A673 (cell line): Measurements from ENCODE around the gene CCDC190.

Experiments
- EZH2 ChIP-seq: fragments of 200-600 bp; sonication (generic); IDR thresholded peaks from 2 replicates; pipeline ENCODE4 v1.6.1; 2017; ENCODE audit warnings: borderline replicate concordance, low read depth, mild to moderate bottlenecking, mixed read lengths, antibody characterized with exemption, low read length; ENCODE audit not compliant: poor library complexity, severe bottlenecking
- TF ChIP-seq, protein P1 (sequence below): fragments of 300-800, 200-600 bp; sonication (generic); conservative IDR thresholded peaks from 2 replicates; pipeline ENCODE4 v1.5.1; 2017; ENCODE audit warnings: low read depth, mild to moderate bottlenecking, antibody characterized with exemption, low read length, moderate library complexity, mixed read lengths

DNA sequence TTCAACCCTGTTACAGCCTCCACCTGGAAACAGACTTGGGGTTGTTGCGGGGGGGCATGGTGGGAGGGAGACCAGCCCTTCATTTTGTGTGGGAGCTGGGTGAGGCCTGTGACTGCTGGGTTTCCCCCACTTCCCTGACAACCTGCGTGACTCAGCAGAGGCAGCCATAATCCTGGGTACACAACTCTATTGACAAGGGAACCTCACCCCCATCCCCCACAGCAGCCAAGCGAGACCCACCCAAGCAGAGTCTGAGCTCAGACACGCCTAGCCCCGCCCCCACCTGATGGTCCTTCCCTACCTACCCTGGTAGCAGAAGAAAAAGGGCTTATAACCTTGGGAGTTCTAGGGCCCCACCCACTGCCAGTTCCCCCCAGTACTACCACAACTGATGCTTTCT, 8.0 kb upstream of the CCDC190 start:
- TF ChIP-seq, protein P1, sequence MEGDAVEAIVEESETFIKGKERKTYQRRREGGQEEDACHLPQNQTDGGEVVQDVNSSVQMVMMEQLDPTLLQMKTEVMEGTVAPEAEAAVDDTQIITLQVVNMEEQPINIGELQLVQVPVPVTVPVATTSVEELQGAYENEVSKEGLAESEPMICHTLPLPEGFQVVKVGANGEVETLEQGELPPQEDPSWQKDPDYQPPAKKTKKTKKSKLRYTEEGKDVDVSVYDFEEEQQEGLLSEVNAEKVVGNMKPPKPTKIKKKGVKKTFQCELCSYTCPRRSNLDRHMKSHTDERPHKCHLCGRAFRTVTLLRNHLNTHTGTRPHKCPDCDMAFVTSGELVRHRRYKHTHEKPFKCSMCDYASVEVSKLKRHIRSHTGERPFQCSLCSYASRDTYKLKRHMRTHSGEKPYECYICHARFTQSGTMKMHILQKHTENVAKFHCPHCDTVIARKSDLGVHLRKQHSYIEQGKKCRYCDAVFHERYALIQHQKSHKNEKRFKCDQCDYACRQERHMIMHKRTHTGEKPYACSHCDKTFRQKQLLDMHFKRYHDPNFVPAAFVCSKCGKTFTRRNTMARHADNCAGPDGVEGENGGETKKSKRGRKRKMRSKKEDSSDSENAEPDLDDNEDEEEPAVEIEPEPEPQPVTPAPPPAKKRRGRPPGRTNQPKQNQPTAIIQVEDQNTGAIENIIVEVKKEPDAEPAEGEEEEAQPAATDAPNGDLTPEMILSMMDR, result no peak
- no peak for TF ChIP-seq EZH2
